ENCODE results near the gene RTN4RL2. TPM values are rescaled to one million over a fixed set of nuclear protein-coding genes. Genes with fewer than 3 reads are reported as not detected.

RTN4RL2 gene
- total and polyA plus RNA-seq, 5 donors from 2014 or later: 0.11 TPM; not detected in 4

- no peaks in the 10 kb centered on the region for H3K9me3 ChIP-seq (ENCODE audit: control insufficient read depth in 2 of 2, low read length in 2 of 2)
- peaks cover 0 to 4% (median 0%) of the 10 kb centered on the region in 7 donors for H3K9me3 Mint-ChIP-seq
- H3K27ac ChIP-seq (ENCODE audit: insufficient read depth, low read length, poor library complexity, severe bottlenecking): no peak overlapping the region
- H3K4me1 Mint-ChIP-seq: peaks cover 14 to 49% (median 32%) of the 10 kb centered on the region in 4 donors
- peak overlapping the region; percentile 87 to 98 (median 91) for H3K4me3 Mint-ChIP-seq
- H3K27ac Mint-ChIP-seq: peak overlapping the region; percentile 24 to 83 (median 76)
- no peaks in the 10 kb centered on the region for H3K27me3 ChIP-seq (ENCODE audit: control insufficient read depth, insufficient read depth, low read length)
- ATAC-seq (ENCODE audit: low read depth in 2 of 2) (no peak), DNase-seq (no peak)
- peaks cover under 1% of the 10 kb centered on the region for H3K36me3 Mint-ChIP-seq
- peaks cover 25% of the 10 kb centered on the region for H3K4me1 ChIP-seq (ENCODE audit: control insufficient read depth, insufficient read depth, low read length, poor library complexity, severe bottlenecking)
- H3K27me3 Mint-ChIP-seq: no peaks in the 10 kb centered on the region
- H3K36me3 ChIP-seq (ENCODE audit: control insufficient read depth, insufficient read depth, low read length): no peaks in the 10 kb centered on the region
- no peak overlapping the region for H3K4me3 ChIP-seq (ENCODE audit: low read depth, low read length)
Measured at GRCh38 chr11:57512646-57513451, 52.5 kb downstream of the RTN4RL2 start.

- Histone ChIP-seq H3K4me3 (ENCODE audit: low read depth, low read length) (peak overlapping the region; percentile 10), H3K27me3 (ENCODE audit: control insufficient read depth, insufficient read depth, low read length) (no peaks in the 10 kb centered on the region), H3K36me3 (ENCODE audit: control insufficient read depth, insufficient read depth, low read length) (no peaks in the 10 kb centered on the region), H3K27ac (ENCODE audit: insufficient read depth, low read length, poor library complexity, severe bottlenecking) (no peak overlapping the region), H3K4me1 (ENCODE audit: control insufficient read depth, insufficient read depth, low read length, poor library complexity, severe bottlenecking) (peaks cover 25% of the 10 kb centered on the region), H3K9me3 (ENCODE audit: control insufficient read depth in 2 of 2, low read length in 2 of 2) (no peaks in the 10 kb centered on the region)
- H3K4me1 Mint-ChIP-seq: peaks cover 14 to 47% (median 32%) of the 10 kb centered on the region in 4 donors
- H3K9me3 Mint-ChIP-seq: peaks cover 0 to 4% (median 0%) of the 10 kb centered on the region in 7 donors
- ATAC-seq (ENCODE audit: low read depth in 2 of 2): no peak
- H3K27ac Mint-ChIP-seq: peak overlapping the region; percentile 74 to 83 (median 76)
- H3K4me3 Mint-ChIP-seq: peak overlapping the region; percentile 87 to 98 (median 91)
- DNase-seq: no peak
- H3K27me3 Mint-ChIP-seq: no peaks in the 10 kb centered on the region
- H3K36me3 Mint-ChIP-seq: no peaks in the 10 kb centered on the region
Measured at GRCh38 chr11:57513452-57513795, 53.1 kb downstream of the RTN4RL2 start.

DNA sequence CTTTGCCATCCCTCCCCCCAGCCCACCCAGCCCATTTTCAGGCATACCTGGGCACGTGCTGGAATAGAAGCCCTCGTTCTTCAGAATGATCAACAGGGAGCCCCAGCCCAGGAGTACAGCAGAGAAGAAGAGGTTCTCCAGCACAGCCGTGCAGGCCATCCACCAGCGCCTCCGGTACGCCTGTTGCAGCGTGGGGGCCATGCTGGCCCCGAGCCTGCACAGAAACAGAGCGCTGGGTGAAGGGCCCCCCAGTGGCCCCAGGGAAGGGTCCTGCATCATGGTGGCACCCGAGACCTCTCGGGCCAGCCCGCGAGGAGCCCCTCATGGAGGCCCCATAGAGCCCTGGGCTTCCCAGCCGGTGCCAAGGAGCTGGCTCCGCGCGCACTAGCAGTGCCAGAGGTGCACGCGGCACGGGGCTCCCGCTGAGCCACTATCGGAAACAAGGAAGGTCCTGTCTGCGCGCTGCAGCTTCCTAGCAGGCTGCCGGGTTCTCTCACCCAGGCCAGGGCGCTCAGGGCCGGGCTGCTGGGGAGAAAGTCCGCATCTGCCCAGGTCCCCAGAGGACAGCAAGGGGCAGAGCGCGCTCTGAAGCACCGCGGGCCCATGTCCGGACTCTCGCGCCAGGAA lies 53.7 kb downstream of the RTN4RL2 start:
- ATAC-seq (ENCODE audit: low read depth in 2 of 2) (peak; percentile 19 to 35), DNase-seq (peak in 1 of 3 donors; percentile 43)
- peak overlapping the region; percentile 47 for H3K4me3 ChIP-seq (ENCODE audit: low read depth, low read length)

DNA sequence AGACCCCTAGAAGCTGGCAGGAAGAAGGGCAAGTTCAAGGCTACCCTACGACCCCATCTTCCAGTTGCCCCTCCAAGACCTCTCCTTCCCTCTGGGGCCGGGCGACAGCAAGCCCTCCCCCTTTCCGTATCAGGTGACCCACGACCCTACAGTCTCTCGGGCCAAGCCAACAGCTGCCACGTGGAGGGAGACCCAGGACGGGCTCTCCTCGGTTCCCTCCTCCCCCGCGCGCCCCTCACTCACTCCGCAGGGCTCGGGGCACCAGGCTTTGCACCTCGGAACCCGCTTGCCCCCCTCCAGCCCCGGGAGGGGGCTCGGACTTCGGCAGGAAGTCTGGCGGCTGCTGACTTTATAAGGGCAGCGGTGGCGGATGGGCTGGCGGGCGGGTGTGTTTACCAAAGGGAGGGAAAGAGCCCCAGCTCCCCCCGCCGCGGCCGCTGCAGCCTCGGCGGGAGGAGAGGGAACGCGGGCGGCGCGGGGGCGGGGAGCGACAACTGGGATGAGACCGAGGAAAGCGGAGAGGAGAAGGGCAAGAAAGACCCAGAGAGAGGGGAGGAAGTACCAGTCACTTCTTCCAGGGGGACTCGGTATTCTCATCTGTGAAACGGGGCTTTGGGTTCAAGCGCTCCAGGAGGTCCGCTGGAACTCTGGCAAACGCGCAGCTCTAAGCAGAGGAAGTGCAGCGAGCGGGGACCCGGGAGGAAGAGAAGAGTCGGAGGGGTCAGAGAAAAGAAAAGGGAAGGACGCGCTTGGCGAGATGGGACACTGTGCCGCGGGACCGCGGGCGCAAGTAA lies 54.4 kb downstream of the RTN4RL2 start:
- Mint-ChIP-seq H3K9me3 (peaks cover 0 to 4% (median 0%) of the 10 kb centered on the region in 7 donors), H3K4me1 (peaks cover 14 to 40% (median 30%) of the 10 kb centered on the region in 4 donors), H3K36me3 (no peaks in the 10 kb centered on the region), H3K27ac (peak overlapping the region; percentile 86 to 92 (median 91)), H3K4me3 (peak overlapping the region; percentile 87 to 99 (median 98)), H3K27me3 (no peaks in the 10 kb centered on the region)
- H3K27me3 ChIP-seq (ENCODE audit: control insufficient read depth, insufficient read depth, low read length): no peaks in the 10 kb centered on the region
- peak overlapping the region; percentile 81 for H3K4me3 ChIP-seq (ENCODE audit: low read depth, low read length)
- H3K36me3 ChIP-seq (ENCODE audit: control insufficient read depth, insufficient read depth, low read length): no peaks in the 10 kb centered on the region
- ATAC-seq (ENCODE audit: low read depth in 2 of 2): peak; percentile 42 to 45
- peak; percentile 22 to 70 (median 50) for DNase-seq
- no peaks in the 10 kb centered on the region for H3K9me3 ChIP-seq (ENCODE audit: control insufficient read depth in 2 of 2, low read length in 2 of 2)
- peak overlapping the region; percentile 61 for H3K27ac ChIP-seq (ENCODE audit: insufficient read depth, low read length, poor library complexity, severe bottlenecking)
- peaks cover 25% of the 10 kb centered on the region for H3K4me1 ChIP-seq (ENCODE audit: control insufficient read depth, insufficient read depth, low read length, poor library complexity, severe bottlenecking)

More for the DNA sequence above, 53.7 kb downstream of the RTN4RL2 start:
- H3K4me1 Mint-ChIP-seq: peaks cover 14 to 46% (median 32%) of the 10 kb centered on the region in 4 donors
- H3K27me3 Mint-ChIP-seq: no peaks in the 10 kb centered on the region
- Histone ChIP-seq H3K9me3 (ENCODE audit: control insufficient read depth in 2 of 2, low read length in 2 of 2) (no peaks in the 10 kb centered on the region), H3K4me1 (ENCODE audit: control insufficient read depth, insufficient read depth, low read length, poor library complexity, severe bottlenecking) (peaks cover 25% of the 10 kb centered on the region), H3K36me3 (ENCODE audit: control insufficient read depth, insufficient read depth, low read length) (no peaks in the 10 kb centered on the region), H3K27me3 (ENCODE audit: control insufficient read depth, insufficient read depth, low read length) (no peaks in the 10 kb centered on the region), H3K27ac (ENCODE audit: insufficient read depth, low read length, poor library complexity, severe bottlenecking) (peak overlapping the region; percentile 61)
- peak overlapping the region; percentile 87 to 99 (median 98) for H3K4me3 Mint-ChIP-seq
- H3K36me3 Mint-ChIP-seq: no peaks in the 10 kb centered on the region
- peaks cover 0 to 4% (median 0%) of the 10 kb centered on the region in 7 donors for H3K9me3 Mint-ChIP-seq
- H3K27ac Mint-ChIP-seq: peak overlapping the region; percentile 74 to 92 (median 91)

GRCh38 chr11:57515332-57516060 lies 55.2 kb downstream of the RTN4RL2 start, which contains the start of gene SLC43A1:
TSS of gene SLC43A1 (minus strand) at chr11:57515702. CDS start at chr11:57514111, 1,591 bp downstream.
- H3K27me3 ChIP-seq (ENCODE audit: control insufficient read depth, insufficient read depth, low read length): no peaks in the 10 kb centered on the region
- H3K4me3 ChIP-seq (ENCODE audit: low read depth, low read length): peak within 1 kb of the TSS; percentile 81
- H3K27ac Mint-ChIP-seq: peak within 1 kb of the TSS; percentile 91 to 96 (median 92)
- H3K9me3 Mint-ChIP-seq: peaks cover 0 to 4% (median 0%) of the 10 kb centered on the region in 7 donors
- H3K9me3 ChIP-seq (ENCODE audit: control insufficient read depth in 2 of 2, low read length in 2 of 2): no peaks in the 10 kb centered on the region
- peak in 1 of 2 donors; percentile 27 for ATAC-seq (ENCODE audit: low read depth in 2 of 2)
- no peaks in the 10 kb centered on the region for H3K36me3 Mint-ChIP-seq
- H3K27me3 Mint-ChIP-seq: no peaks in the 10 kb centered on the region
- H3K36me3 ChIP-seq (ENCODE audit: control insufficient read depth, insufficient read depth, low read length): no peaks in the 10 kb centered on the region
- peak in 1 of 3 donors; percentile 60 for DNase-seq
- H3K27ac ChIP-seq (ENCODE audit: insufficient read depth, low read length, poor library complexity, severe bottlenecking): peak within 1 kb of the TSS; percentile 61
- peaks cover 14 to 37% (median 27%) of the 10 kb centered on the region in 4 donors for H3K4me1 Mint-ChIP-seq
- H3K4me1 ChIP-seq (ENCODE audit: control insufficient read depth, insufficient read depth, low read length, poor library complexity, severe bottlenecking): peaks cover 25% of the 10 kb centered on the region
- peak within 1 kb of the TSS; percentile 87 to 99 (median 98) for H3K4me3 Mint-ChIP-seq

- H3K36me3 ChIP-seq (ENCODE audit: control insufficient read depth, insufficient read depth, low read length): no peaks in the 10 kb centered on the region
- DNase-seq (no peak), ATAC-seq (ENCODE audit: low read depth in 2 of 2) (no peak)
- H3K4me3 ChIP-seq (ENCODE audit: low read depth, low read length): peak overlapping the region; percentile 57
- H3K27ac Mint-ChIP-seq: peak overlapping the region; percentile 86 to 96 (median 91)
- H3K27me3 Mint-ChIP-seq: no peaks in the 10 kb centered on the region
- peaks cover 14 to 37% (median 29%) of the 10 kb centered on the region in 4 donors for H3K4me1 Mint-ChIP-seq
- peaks cover 0 to 4% (median 0%) of the 10 kb centered on the region in 7 donors for H3K9me3 Mint-ChIP-seq
- H3K27me3 ChIP-seq (ENCODE audit: control insufficient read depth, insufficient read depth, low read length): no peaks in the 10 kb centered on the region
- no peaks in the 10 kb centered on the region for H3K36me3 Mint-ChIP-seq
- no peaks in the 10 kb centered on the region for H3K9me3 ChIP-seq (ENCODE audit: control insufficient read depth in 2 of 2, low read length in 2 of 2)
- H3K4me1 ChIP-seq (ENCODE audit: control insufficient read depth, insufficient read depth, low read length, poor library complexity, severe bottlenecking): peaks cover 25% of the 10 kb centered on the region
- H3K27ac ChIP-seq (ENCODE audit: insufficient read depth, low read length, poor library complexity, severe bottlenecking): no peak overlapping the region
- peak overlapping the region; percentile 87 to 99 (median 98) for H3K4me3 Mint-ChIP-seq
Measured at GRCh38 chr11:57516061-57516443, 55.7 kb downstream of the RTN4RL2 start.
